GM21526 (cell line): ENCODE measurements around the gene HPRT1.

Experiments used
- ATAC-seq: cut with Tn5 transposase; IDR thresholded peaks from one replicate; pipeline ENCODE4 v1.9.1; 2021; ENCODE audit warnings: moderate library complexity; ENCODE audit not compliant: unreplicated experiment, low FRiP score

HPRT1 gene

DNA sequence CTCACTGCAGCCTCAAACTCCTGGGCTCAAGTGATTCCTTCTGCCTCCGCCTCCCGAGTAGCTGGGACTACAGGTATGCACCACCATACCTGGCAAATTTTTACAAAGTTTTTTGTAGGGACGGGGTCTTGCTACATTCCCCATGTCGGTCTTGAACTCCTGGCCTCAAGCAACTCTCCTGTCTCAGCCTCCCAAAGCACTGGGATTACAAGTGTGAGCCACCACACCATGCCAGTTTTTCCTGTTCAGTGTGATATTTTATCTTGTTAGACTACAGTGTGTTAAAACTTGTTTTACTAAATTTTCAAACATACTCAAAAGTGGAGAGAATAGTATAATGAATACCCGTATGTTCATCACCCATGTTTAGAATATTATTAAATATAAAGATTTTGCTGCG is 12.1 kb downstream of the HPRT1 start:
- no peak for ATAC-seq

DNA sequence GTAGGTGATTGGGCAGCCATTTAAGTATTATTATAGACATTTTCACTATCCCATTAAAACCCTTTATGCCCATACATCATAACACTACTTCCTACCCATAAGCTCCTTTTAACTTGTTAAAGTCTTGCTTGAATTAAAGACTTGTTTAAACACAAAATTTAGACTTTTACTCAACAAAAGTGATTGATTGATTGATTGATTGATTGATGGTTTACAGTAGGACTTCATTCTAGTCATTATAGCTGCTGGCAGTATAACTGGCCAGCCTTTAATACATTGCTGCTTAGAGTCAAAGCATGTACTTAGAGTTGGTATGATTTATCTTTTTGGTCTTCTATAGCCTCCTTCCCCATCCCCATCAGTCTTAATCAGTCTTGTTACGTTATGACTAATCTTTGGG is 16.3 kb downstream of the HPRT1 start:
- ATAC-seq: no peak

DNA sequence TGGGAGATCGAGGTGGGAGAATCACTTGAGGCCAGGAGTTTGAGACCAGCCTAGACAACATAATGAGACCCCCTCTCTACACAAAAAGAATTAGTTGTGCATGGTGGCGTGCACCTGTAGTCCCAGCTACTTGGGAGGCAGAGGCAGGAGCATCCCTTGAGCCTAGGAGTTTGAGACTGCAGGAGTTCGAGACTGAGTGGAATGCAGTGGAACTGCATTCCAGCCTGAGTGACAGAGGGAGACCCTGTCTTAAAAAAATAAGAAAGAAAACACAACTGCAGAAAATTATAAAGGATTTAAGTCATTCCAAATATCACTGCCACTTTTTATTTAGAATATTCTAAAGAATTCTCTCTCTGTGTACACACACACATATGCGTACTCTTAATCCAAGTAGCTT is 18.4 kb downstream of the HPRT1 start:
- ATAC-seq: no peak

DNA sequence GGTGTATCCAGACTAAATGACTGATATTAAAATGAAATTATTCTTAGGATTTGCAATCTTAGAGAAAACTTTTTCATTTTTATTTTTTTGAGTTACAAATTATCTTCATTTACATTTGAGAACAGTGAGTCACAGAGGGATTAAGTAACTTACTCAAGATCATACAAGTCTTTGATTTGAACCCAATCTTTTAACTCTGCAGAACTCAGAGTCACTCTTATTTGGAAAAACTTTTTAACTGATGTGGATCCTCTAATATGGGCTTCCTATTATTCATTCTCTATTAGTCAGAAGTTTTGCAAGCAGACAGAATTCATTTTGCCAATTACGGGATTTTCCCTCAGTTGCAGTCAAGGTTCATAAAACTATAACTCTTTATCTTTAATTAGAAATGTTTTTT is 20.1 kb downstream of the HPRT1 start:
- ATAC-seq: no peak

DNA sequence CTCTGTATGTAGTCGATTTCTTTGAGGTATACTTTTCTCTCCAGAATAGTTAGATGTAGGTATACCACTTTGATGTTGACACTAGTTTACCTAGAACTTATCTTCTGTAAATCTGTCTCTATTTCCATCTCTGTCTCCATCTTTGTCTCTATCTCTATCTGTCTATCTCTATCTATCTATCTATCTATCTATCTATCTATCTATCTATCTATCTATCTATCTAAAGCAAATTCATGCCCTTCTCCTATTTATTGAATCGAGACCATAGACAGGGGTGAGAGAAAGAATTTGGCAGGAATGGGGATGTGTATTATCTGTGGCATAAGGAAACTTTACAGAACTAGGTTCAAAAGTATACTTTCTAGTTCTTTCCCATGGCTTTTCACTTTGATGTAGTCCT is 21.4 kb downstream of the HPRT1 start:
- no peak for ATAC-seq

DNA sequence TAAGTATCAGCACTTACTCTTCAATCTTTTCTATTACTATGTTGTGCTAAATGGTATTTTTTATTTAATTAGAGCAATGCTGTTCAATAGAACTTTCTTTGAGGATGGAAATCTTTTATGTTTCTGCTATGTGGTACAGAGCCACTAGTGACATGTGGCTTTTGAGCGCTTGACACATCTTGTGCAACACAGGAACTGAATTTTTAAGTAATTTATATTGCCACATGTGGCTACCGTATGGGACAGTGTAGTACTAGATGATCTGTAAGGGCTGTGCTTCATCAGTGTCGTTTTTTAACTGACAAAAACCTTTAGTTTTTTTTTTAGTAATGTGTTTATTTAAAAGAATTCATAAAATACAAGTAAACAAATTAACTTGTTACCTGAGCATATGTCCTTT is 22.4 kb downstream of the HPRT1 start:
- ATAC-seq: no peak

DNA sequence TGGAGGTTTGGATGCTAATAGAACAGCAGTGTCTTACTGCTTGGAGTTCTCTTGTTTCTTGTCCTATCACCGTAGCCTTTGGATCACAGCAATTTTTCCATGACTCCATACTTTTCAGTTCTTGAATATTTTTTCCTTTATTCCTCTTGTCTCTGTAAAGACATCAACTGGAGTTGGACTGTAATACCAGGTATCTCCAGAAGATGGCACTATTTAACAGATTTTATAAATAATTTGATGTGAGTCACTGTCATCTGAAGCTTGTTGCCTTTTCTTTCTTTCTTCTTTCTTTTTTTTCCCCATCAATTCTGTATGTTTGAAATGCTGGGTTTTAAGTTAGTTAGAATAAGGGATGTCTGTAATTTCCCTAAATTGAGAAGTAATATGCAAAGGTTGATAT is 24.1 kb downstream of the HPRT1 start:
- no peak for ATAC-seq

DNA sequence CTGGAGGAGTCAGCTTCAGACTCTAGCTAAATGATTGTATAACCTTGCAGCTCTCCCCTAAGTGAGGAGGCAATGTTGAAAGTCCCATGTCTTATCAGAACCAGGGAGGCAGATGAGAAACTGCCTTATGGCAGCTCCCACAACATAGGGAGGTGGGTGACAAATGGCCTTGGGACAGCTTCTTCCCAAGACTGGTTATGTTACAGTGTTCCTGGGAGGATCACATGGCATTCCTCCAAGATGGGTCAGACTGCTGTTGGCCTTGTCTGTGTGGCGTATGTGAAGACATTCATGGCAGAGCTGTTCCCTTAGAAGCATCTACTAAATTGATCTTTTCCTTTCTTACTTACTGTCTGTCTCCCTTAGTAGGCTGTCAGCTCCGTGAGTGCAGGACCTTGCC is 42.0 kb downstream of the HPRT1 start:
- ATAC-seq: no peak

DNA sequence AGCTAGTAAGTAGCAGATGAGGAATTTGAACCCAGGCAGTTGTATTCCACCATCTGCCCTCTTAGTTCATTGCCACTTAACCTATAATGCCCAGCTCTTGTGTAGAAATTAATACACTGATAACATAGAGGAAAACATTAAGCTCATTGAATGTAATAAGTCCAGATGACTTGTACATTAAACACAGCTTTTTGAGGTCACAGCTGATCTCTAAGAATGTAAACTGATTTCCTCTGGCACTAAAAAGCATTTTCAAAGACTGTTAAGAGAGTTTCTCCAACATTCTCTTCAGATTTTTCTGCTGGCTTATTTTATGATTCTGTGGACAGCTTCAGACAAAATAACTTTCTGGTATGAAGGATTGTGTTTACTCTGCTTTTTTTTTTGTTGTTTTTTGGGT is 42.7 kb downstream of the HPRT1 start:
- ATAC-seq: no peak

DNA sequence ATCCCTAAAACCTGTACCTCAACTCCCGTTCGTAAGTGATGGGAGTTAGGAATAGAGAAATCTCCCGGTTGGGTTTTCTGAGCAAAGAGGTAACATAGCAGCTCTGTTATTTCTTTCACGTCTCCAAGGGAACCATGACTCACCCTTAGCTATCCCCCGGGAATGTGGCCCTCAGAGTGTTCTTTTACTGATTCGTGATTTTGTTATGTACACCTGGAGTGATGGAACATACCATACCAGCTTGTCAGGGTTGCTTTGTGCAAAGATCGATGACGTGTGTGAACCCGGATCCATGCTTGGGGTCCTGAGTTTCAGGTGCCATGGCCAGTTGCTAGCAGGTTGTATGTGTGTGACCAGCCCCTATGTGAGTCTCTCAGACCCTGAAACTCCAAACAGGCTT is 52.6 kb downstream of the HPRT1 start:
- ATAC-seq: no peak

DNA sequence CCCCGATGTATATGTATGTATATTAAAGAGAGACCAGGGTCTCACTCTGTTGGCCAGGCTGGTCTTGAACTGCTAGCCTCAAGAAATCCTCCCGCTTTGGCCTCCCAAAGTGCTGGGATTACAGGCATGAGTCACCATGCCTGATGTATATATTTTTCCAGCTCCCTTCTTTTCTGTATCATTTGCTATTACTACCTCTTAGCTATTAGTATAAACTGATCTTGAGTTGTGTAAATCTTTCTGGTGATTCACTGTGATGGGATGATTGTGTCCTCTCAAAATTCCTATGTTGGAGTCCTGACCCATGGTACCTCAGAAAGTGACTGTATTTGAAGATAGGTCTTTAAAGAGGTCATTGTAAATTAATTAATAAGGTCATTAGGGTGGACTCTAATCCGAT is 53.1 kb downstream of the HPRT1 start:
- no peak for ATAC-seq

DNA sequence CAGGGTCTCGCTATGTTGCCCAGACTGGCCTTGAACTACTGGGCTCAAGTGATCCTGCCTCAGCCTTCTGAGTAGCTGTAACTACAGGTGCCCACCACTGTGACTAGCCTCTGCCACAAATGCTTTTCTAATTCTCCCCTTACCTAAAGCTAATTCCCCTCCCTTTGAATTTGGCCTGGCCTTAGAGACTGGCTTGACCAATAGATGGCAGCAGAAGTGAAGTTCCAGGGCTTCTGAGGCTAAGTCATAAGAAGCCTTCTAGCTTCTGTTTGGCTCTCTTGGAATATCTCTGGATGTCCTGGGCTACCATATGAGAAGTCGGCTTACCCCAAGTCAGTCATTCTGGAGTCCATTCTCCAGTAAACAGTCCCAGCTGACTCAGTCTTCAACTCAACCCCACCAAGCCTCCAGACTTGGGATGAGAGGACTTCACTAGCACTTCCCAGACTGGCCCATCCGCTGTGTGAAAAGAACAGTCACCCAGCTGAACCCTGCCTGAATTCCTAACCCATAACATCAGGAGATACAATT is 61.0 kb downstream of the HPRT1 start:
- peak; percentile 68 for ATAC-seq

DNA sequence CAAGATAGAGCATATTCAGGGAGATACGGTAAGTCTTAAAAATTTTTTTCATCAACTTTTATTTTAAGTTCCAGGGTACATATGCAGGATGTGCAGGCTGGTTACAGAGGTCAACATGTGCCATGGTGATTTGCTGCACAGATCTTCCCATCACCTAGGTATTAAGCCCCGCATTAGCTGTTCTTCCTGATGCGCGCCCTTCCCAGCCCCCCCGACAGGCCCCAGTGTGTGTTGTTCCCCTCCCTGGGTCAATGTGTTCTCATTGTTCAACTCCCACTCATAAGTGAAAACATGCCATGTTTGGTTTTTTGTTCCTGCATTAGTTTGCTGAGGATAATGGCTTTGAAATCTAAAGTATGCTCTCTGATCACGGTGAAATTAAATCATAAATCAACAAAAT is 64.2 kb downstream of the HPRT1 start:
- ATAC-seq: no peak

DNA sequence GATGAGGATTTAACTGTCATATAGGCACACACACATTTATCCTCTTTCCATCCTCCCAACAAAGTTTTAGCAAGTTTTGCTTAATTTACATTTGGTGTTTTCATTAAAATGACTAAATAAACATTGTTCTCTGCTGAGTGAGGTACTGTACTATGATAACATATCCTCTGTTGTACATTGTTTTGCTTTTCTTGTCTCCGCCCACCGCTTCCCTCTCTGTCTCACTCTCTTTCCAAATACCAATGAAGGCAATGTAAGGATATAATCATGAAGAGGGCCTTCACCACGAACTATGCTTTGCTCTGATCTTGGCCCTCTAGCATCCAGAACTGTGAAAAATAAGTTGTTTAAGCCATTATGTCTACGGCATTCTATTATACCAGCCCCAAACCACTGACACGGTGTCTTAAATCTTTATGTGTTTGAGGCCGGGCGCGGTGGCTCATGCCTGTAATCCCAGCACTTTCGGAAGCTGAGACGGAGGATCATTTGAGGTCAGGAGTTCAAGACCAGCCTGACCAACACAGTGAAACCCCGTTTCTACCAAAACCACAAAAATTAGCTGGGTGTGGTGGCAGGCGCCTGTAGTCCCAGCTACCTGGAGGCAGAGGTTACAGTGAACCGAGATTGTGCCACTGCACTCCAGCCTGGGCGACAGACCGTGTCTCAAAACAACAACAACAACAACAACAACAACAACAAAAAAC is 65.3 kb downstream of the HPRT1 start:
- ATAC-seq: no peak

DNA sequence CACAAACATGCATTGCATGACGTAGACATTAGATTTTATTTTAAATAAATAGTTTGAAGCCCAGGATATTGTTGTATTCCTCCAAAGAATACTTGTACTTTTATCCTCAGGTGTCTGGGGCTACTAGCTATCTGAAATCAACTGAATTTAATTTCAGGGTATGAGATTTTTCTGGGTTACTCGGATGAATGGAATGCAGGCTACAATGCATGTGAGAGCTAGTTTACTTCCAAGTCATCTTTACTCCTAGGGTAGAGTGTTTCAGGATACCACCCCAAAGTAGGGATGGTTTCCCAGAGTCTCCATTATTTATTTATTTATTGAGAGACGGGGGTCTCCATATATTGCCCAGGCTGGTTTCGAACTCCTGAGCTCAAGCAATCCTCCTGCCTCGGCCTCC is 66.4 kb downstream of the HPRT1 start:
- ATAC-seq: no peak

DNA sequence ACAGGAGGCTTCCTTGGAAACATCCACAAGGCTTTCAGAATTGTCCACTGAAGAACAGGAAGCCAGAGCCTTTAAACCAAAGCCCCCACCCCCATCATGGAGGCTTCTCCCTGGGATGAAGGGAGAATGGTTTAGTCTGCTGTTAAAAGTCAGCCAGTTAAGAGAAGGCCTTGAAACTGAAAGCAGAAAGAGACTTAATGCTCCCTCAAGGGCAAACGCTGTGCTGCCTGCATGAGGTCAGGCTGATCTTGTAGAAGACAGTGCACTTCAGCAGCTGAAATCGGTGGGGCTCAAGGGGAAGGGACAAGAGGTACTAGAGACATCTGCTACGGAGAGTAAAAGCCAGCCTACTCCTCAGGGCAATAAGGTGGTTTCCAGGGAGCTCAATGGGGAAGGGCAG is 69.0 kb downstream of the HPRT1 start:
- no peak for ATAC-seq

DNA sequence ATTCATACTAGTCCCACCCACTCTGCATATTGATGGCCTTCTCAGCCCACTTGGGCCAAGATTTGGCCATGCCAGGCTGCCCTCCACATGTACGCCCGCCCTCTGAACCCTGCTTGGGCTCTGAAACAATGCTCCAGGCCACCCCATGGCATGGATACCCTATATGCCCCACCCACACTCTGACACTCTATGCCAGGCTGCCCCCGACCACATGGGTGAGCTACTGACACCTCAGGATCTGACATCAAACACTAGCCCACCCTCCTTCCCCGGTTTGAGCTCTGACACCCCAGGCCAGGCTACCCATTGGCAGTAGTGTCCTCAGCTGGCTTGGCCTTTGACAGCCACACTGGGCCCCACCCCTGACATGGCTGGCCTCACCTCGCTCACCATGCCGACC is 69.5 kb downstream of the HPRT1 start:
- ATAC-seq: no peak

DNA sequence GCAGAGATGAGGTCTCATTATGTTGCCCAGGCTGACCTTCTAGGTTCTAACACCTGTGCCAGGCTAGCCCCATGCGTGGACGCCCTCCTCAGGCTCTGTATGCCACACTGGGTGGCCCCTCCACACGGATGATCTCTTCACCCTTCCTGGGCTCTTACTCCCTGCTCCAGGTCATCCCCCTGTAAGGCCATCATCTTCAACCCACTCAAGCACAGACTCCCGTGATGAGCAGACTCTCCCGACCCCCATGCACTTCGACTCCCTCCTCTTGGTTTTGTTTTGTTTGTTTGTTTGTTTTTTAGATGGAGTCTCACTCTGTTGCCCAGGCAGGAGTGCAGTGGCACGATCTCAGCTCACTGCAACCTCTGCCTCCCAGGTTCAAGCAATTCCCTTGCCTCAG is 70.9 kb downstream of the HPRT1 start:
- no peak for ATAC-seq

DNA sequence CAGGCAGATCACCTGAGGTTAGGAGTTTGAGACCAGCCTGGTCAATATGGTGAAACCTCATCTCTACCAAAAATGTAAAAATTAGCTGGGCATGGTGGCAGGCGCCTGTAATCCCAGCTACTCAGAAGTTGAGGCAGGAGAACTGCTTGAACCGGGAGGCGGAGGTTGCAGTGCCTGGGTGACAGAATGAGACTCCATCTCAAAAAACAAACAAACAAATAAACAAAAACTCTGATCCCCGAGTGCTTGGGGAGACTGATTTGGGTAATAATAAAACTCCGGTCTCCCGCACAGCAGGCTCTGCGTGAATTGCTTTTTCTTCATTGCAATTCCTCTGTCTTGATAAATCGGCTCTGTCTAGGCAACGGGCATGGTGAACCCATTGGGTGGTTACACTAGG is 73.4 kb downstream of the HPRT1 start:
- no peak for ATAC-seq

DNA sequence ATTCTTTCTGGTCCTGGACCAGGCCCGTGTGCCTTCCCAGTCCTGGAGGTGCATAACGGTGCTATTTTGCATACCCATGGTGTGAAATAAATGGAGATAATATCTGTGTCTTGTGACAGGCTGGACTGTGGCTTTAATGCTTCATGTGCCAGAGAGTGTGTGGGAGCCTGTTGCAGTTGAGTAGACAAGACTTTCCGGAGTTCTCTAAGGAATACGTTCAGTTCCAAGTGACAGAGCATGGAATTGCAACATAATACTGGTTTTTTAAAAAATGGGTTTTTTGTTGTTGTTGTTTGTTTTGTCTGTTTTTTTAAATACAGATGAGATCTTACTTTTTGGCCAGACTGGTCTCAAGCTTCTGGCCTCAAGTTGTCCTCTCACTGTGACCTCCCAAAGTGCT is 74.0 kb downstream of the HPRT1 start:
- ATAC-seq: no peak

DNA sequence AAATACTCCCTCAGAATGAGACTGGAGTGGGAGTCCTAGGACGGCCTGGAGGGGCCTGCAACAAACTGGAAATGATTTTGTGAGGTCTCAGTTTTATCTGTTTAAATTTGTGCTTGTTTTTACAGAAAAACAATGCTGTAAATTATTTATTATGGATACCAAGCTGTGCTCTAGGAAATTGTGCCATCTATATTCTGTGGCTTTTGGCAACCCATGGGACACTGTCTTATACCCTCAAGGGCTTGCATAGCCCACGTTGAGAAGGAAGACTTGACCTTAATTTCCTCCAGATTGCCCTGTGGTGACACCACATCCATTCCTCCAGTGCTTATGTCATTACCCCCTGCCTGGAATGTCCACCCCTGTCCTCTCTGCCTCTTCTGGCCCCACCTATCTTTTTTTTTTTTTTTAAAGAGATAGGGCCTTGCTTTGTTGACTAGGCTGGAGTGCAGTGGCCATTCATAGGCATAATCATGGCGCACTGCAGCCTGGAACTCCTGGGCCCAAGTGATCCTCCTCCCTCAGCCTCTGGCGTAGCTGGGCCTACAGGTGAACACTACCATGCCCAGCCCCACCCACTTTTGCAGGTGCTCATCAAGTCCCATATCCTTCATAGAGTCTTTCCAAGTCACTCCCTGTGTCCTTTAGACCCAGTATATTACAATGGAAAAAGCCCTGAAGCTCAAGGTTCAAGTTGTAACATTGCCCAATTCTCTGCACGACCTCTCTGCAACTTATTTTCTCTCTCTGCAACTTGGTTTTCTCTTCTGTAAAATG is 77.4 kb downstream of the HPRT1 start:
- ATAC-seq: no peak

DNA sequence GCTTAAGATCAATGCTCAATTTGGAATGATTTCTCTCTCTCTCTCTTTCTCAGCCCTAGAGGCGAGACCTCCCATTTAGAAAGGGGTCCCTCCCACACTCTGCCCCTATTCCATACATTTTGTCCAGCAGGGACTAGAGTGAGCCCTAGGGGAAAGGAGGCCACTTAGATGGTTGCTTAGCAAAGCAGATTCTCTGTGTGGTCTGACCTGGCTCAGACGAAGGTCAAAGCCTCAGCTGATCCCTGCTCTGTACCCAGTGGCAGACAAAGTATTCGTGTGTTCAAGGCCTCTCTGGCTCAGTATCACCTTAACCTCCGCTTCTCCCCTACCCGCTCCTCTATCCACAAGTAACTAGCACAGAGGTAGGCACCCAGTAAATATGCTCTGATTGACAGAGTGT is 78.4 kb downstream of the HPRT1 start:
- ATAC-seq: no peak
